ENCODE data around the gene NLRC5.

DNA sequence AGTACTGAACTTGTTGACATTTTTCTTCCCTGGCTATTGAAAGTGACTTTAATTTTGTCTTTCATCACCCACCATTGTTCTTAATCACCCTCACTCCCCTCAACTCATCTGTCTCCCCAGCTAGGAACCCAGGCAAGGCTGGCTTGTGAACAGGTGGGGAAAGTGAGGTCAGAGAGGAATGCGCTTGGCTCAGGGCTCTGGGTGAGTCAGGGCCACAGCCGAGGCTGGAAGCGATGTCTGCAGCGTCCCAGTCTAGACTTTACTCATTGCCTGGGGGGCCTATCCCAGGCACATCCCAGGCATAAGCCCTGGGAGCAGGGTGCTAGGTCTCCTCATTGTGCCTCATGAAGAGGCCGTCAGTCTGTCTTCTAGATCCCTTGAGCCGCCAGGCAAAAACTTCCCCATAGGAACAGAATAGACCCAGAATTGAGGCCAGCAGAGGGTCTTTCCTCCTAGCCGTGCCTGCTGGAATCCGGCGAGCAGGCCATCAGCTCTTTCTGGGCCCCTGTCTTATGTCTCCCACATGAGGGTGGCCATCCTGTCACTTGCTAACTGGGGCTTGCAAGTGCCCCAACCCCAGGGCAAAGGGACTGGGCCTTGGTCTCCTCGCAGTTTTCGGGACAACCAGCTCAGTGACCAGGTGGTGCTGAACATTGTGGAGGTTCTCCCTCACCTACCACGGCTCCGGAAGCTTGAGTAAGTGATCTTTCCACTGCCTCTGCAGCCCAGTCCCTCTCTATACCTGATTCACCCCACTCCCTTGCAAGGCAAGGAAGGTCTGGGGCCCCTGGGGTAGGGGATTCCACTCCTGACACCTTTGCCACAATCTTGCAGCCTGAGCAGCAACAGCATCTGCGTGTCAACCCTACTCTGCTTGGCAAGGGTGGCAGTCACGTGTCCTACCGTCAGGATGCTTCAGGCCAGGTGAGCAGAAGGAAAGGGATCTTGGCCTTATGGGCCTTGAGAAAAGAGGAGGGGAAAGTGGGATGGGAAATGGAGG is 40.1 kb downstream of the NLRC5 start:
- TF ChIP-seq, protein P1, sequence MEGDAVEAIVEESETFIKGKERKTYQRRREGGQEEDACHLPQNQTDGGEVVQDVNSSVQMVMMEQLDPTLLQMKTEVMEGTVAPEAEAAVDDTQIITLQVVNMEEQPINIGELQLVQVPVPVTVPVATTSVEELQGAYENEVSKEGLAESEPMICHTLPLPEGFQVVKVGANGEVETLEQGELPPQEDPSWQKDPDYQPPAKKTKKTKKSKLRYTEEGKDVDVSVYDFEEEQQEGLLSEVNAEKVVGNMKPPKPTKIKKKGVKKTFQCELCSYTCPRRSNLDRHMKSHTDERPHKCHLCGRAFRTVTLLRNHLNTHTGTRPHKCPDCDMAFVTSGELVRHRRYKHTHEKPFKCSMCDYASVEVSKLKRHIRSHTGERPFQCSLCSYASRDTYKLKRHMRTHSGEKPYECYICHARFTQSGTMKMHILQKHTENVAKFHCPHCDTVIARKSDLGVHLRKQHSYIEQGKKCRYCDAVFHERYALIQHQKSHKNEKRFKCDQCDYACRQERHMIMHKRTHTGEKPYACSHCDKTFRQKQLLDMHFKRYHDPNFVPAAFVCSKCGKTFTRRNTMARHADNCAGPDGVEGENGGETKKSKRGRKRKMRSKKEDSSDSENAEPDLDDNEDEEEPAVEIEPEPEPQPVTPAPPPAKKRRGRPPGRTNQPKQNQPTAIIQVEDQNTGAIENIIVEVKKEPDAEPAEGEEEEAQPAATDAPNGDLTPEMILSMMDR (IDR thresholded peaks at IDR 0.05), result no peak
- no peak for TF ChIP-seq EZH2 (IDR thresholded peaks at IDR 0.05)
- TF ChIP-seq EZH2phosphoT487 (IDR thresholded peaks at IDR 0.05), result no peak

Measured in neural progenitor cell (in vitro differentiated cells).